RWPE2 (cell line): ENCODE results near the gene MB21D2.

ENCODE experiments used
- ATAC-seq: fragments of 200-7000 bp; cut with Tn5 transposase; 3 replicates; pipeline ENCODE4 v1.9.1; 2021; ENCODE audit warnings: low read depth
- DNase-seq: peaks from one replicate; pipeline ENCODE4 v3.0.0-alpha.2; 2020; ENCODE audit warnings: low spot score
- H3K27ac ChIP-seq: fragments of 450-650 bp; 2 replicates; pipeline ENCODE4 v1.5.1; 2017; ENCODE audit warnings: mild to moderate bottlenecking; ENCODE audit not compliant: poor library complexity, severe bottlenecking
- H3K27me3 ChIP-seq: fragments of 250-450 bp; sonication (Bioruptor Pico); 2 replicates; pipeline ENCODE4 v1.5.1; 2021; ENCODE audit warnings: mild to moderate bottlenecking, moderate library complexity; ENCODE audit not compliant: insufficient read depth, poor library complexity, severe bottlenecking
- H3K36me3 ChIP-seq: fragments of 250-450 bp; sonication (Bioruptor Pico); 2 replicates; pipeline ENCODE4 v1.5.1; 2020; ENCODE audit warnings: low read depth, mild to moderate bottlenecking, moderate library complexity
- H3K4me1 ChIP-seq: fragments of 250-450 bp; sonication (Bioruptor Pico); 2 replicates; pipeline ENCODE4 v1.5.1; 2021; ENCODE audit warnings: mild to moderate bottlenecking, moderate library complexity; ENCODE audit not compliant: insufficient read depth, poor library complexity, severe bottlenecking
- H3K4me3 ChIP-seq: fragments of 250-450 bp; sonication (Bioruptor Pico); 2 replicates; pipeline ENCODE4 v1.5.1; 2021; ENCODE audit warnings: mild to moderate bottlenecking, moderate library complexity; ENCODE audit not compliant: severe bottlenecking
- H3K9me3 ChIP-seq: fragments of 250-450 bp; sonication (Bioruptor Pico); 2 replicates; pipeline ENCODE4 v1.5.1; 2021; ENCODE audit warnings: mild to moderate bottlenecking, moderate library complexity; ENCODE audit not compliant: severe bottlenecking
- CTCF ChIP-seq: fragments of 450-650 bp; IDR thresholded peaks from one replicate; pipeline ENCODE4 v1.5.1; 2017; ENCODE audit warnings: mild to moderate bottlenecking, moderate library complexity; ENCODE audit not compliant: poor library complexity, severe bottlenecking

MB21D2 gene

DNA sequence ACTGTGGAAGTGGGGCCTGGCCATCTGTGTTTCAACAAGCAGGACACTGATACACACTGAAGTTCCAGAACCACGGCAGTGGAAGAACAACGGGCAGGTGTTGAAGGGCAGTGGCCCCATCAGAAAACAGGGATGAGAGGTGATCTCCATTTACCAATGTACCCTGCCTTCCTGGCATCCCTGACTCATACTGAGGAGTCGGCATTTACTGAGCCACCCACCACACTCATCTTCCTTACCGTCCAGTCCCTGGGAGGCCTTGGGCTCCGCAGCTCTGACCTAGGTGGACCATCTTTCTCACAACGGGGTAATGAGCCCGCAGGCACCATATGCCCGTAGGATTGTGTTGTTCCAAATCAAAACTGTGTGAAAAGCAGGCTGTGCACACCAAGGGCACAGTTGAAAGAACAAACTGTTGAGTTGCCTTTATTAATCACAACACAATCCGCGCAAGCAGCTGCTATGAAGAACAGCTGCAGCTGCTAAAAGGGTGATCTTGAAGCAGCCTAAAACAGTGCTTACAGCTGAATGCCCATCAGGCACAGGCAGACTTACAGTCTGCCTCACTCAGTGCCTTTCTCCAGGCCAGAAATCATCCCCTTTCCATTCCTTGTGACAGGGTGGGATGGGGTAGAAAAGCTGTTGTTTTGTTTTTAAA lies 12.9 kb downstream of the MB21D2 start:
- Histone ChIP-seq H3K4me3 (no peak overlapping the region), H3K27ac (no peak overlapping the region), H3K9me3 (no peaks in the 10 kb centered on the region), H3K36me3 (no peaks in the 10 kb centered on the region), H3K27me3 (no peaks in the 10 kb centered on the region), H3K4me1 (peaks cover 46% of the 10 kb centered on the region)
- DNase-seq (no peak), ATAC-seq (no peak)
- no peak for TF ChIP-seq CTCF

- H3K4me1 ChIP-seq: peaks cover 43% of the 10 kb centered on the region
- no peak for TF ChIP-seq CTCF
- peak overlapping the region; percentile 82 for H3K27ac ChIP-seq
- no peak overlapping the region for H3K4me3 ChIP-seq
- DNase-seq (no peak), ATAC-seq (no peak)
- H3K36me3 ChIP-seq: no peaks in the 10 kb centered on the region
- H3K27me3 ChIP-seq: no peaks in the 10 kb centered on the region
- no peaks in the 10 kb centered on the region for H3K9me3 ChIP-seq
Measured at GRCh38 chr3:192902549-192902948, 15.1 kb downstream of the MB21D2 start.

DNA sequence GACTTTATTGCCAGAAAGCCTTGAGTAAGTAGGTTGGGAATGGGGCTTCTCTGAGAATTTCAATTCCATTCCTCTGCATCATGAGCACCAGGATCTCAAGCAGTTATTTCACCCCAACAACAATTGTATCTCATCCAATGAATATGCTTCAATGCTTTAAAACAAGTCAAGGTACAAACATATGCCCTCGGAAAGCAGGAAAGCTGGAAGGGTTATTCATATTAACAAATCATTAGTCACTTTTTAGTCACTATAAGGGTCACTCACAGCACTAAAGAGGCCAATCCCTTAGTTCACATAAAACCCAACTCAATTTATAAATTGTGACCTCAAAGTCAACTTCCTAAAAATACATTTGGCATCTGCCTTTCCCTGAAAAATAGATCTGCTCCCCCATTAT lies 16.2 kb downstream of the MB21D2 start:
- Histone ChIP-seq H3K36me3 (no peaks in the 10 kb centered on the region), H3K9me3 (no peaks in the 10 kb centered on the region), H3K27ac (peak overlapping the region; percentile 82), H3K4me3 (no peak overlapping the region), H3K27me3 (no peaks in the 10 kb centered on the region), H3K4me1 (peaks cover 39% of the 10 kb centered on the region)
- ATAC-seq: peak; percentile 88
- TF ChIP-seq CTCF: no peak
- no peak for DNase-seq

DNA sequence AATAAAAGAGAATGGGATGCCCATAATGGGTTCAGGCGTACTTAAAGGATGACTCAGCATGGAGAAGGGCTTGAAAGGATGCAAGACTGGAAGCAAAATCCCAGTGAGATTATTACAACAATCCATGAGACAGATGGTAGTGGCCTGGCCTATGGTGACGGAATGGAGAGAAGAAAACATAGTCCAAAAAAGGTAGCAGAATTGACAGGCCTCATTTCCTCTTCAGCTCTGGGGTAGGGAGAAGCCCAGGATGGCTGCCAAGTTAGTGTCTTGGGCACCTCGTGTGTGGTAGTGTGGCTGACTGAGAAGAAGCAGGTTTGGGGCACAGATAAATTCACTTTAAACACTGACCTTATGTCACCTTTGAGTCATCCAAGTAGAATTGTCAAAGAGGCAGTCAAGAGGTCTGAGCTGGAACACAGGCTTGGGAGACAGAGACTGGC lies 18.1 kb downstream of the MB21D2 start:
- peak; percentile 31; the same call in 2 of the 3 replicates for ATAC-seq
- Histone ChIP-seq H3K36me3 (no peaks in the 10 kb centered on the region), H3K9me3 (no peaks in the 10 kb centered on the region), H3K27ac (peak overlapping the region; percentile 82), H3K27me3 (no peaks in the 10 kb centered on the region), H3K4me3 (no peak overlapping the region), H3K4me1 (peaks cover 39% of the 10 kb centered on the region)
- TF ChIP-seq CTCF: no peak
- no peak for DNase-seq

DNA sequence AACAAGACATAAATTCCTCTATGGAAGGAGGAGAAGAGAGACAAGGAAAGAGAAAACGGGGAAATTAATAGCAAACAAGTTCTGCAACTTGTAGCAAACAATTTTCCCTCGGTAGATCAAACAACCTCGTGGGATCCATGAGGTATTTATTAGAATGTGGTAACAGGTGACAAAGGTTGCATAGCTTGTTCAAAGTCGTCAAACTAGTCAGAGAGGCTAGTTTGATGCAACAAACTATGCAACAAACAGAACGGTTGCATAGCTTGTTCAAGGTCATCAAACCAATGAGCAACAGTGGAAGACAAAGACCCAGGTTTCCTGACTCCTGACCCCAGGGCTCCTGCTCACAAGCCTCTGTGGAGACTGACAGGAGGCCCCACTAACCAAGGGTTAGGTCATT lies 20.7 kb downstream of the MB21D2 start:
- ATAC-seq (no peak), DNase-seq (no peak)
- no peak overlapping the region for H3K4me3 ChIP-seq
- no peak overlapping the region for H3K27ac ChIP-seq
- no peaks in the 10 kb centered on the region for H3K9me3 ChIP-seq
- H3K4me1 ChIP-seq: peaks cover 37% of the 10 kb centered on the region
- no peaks in the 10 kb centered on the region for H3K27me3 ChIP-seq
- no peaks in the 10 kb centered on the region for H3K36me3 ChIP-seq
- TF ChIP-seq CTCF: no peak
